GM19372 (cell line): ENCODE measurements around the gene PARP12.
"Not testable (repeated sequence)": the region's sequence is repeated elsewhere in the genome, so short reads cannot be mapped to it uniquely, and the experiment has no call there.

Source experiments
- ATAC-seq: cut with Tn5 transposase; IDR thresholded peaks from one replicate; pipeline ENCODE4 v1.9.1; 2021; ENCODE audit warnings: mild to moderate bottlenecking, low read depth, moderate library complexity; ENCODE audit not compliant: unreplicated experiment

The PARP12 gene, protein sequence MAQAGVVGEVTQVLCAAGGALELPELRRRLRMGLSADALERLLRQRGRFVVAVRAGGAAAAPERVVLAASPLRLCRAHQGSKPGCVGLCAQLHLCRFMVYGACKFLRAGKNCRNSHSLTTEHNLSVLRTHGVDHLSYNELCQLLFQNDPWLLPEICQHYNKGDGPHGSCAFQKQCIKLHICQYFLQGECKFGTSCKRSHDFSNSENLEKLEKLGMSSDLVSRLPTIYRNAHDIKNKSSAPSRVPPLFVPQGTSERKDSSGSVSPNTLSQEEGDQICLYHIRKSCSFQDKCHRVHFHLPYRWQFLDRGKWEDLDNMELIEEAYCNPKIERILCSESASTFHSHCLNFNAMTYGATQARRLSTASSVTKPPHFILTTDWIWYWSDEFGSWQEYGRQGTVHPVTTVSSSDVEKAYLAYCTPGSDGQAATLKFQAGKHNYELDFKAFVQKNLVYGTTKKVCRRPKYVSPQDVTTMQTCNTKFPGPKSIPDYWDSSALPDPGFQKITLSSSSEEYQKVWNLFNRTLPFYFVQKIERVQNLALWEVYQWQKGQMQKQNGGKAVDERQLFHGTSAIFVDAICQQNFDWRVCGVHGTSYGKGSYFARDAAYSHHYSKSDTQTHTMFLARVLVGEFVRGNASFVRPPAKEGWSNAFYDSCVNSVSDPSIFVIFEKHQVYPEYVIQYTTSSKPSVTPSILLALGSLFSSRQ

GRCh38 chr7:140062528-140063299, at the start of gene PARP12:
PARP12 (minus strand) TSS chr7:140062951; CDS start chr7:140062847, 104 bp downstream.
- ATAC-seq = peak; percentile 91

GRCh38 chr7:140108777-140109176, 46.0 kb upstream of the PARP12 start:
- not testable (repeated sequence) for ATAC-seq

GRCh38 chr7:140096459-140096858, 33.7 kb upstream of the PARP12 start:
- no peak for ATAC-seq

DNA sequence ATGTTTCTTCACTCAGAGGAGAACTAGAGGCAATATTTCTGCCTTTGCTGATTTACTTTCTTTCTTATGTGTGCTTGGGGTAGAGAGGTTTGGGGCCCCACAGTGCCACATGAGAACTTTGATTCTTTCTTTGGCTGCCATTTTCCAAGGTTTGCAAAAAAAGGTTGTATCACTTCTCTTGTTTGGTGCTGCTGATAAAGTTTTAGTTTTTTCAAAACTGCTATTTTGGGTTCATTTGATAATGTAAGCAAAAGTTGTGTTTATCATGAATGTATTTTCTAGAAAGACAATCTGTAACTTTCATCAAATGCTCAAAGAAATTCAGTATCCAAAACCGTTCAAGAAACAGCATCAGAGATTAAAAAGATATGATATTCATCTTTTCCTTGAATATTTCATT, 30.6 kb upstream of the PARP12 start:
- ATAC-seq = no peak

DNA sequence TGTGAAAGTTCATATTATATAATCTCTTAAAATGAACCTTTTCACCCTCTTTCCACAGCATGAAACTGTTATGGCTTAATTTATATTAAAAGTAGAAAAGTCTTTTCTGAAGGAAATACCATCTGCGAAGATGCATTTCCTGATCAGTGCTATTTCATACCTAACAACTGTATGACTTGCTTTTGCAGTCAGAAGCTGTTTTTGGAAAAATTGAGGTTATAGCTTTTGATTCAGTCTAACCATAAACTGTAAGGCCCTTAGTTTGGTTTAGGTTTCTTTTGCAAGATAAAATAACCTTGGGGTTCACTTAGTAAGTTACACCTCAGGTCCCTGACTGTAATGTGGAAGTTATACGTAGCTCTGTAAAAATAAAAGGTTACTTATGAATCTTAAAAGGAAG, 22.7 kb upstream of the PARP12 start:
- no peak for ATAC-seq

GRCh38 chr7:140084972-140085371, 22.2 kb upstream of the PARP12 start:
- ATAC-seq = peak; percentile 94

- no peak for ATAC-seq
Measured at GRCh38 chr7:140084142-140084655, 21.4 kb upstream of the PARP12 start.

GRCh38 chr7:140082770-140083169, 20.0 kb upstream of the PARP12 start:
- no peak for ATAC-seq

- no peak for ATAC-seq
Measured at GRCh38 chr7:140081774-140082425, 19.1 kb upstream of the PARP12 start.

DNA sequence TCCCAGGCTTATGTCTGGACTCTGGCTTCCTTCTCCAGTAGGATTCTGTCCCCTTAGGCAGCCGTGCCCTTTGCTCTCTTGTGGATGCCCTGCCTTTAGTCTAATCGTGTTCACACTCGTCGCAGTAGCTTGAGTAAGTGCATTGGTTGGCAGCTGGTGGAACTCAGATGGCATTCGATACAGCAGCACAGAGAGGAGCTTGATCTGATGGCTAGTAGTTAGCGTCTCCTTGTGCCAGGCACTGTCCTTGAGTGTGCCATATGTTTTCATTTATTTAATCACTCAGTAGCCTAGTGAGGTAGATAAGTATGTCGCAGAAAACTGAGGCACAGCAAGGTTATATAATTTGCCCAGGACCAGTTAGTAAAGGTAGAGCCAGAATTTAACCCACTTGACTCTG, 18.2 kb upstream of the PARP12 start:
- no peak for ATAC-seq

DNA sequence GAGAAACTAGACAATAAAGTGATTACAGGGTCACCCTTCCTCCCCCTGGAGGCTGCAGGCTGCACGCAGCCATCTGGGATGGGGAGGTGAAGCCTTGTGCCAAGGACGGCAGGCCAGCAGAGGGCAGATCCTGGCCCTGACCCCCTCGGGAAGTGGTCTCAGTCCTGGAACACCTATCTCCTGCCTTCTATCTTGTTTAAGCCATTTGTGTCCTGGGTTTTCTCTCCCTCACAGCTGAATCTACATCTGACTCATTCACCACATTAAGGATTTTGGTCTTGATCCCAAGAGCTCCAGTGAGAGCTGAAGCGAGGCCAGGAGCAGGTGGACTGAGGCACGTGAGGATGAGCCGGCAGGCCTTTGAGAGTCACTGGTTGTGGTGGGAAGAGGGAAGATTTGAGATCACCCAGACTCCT, 16.4 kb upstream of the PARP12 start:
- ATAC-seq = no peak

GRCh38 chr7:140078392-140078791, 15.6 kb upstream of the PARP12 start:
- no peak for ATAC-seq

DNA sequence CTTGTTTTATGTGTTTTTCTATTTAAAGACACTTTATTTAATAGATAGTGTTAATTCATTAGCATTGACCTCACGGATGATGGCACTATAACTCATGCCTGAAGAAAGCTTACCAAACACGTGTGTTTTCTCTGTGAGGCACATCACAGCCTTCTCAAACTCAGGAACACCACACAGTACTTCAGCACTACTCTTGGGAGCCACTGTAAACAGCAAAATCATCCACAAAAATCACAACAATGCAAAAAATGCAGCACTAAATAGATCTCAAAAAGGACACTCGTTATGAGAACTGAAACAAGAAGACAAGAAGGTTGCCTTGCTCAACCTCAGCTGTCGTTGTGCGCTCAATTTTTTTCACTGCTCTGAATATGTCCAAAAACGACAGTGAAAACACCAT, 12.0 kb upstream of the PARP12 start:
- ATAC-seq = no peak

DNA sequence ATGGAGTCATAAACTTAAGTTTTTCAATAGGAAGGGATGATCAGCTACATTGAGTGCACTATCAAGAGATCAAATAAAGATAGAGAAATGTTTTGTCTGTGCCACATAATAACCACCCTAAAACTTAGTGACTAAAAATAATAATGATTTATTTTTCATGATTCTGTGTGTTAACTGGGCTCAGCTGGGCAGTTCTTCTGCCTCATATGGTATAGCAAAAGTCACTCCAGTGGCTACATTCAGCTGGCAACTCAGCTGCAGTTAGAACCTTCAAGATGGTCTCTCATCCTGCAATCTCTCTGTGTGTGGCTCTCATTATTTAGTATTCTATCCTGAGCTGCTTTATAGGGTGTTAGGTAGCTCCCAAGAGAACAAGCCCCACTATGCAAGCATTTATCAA, 7.8 kb upstream of the PARP12 start:
- ATAC-seq = no peak

DNA sequence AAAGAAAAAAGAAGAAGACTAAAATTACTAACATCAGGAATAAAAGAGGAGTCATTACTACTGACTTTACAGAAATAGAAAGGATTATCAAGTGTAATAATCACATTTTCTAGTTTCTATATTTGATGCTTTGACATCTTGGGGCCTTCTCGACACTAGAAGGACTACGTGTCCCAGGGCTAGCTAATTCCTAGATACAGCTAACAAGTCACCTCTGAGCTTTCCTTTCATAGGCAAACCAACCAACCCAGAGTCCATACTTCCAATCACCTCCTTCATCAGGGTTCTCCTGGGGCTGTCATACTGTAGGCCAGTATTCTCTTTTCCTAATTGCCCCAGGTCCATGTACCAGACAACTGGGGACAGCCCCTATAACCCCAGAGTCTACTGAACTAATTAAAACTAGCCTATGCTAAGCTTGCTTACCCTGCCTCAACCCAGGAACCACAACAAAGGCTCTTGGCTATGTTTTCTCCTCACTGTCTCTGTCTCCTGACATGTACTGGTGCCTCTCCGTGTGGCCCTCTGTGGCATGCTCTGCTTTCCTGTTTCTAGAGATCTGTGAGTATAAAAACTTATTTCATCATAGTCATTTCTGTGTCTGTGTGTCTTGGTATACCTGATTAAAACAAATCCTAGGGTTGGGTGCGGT, 6.7 kb upstream of the PARP12 start:
- no peak for ATAC-seq

GRCh38 chr7:140068033-140068432, 5.3 kb upstream of the PARP12 start:
- no peak for ATAC-seq

DNA sequence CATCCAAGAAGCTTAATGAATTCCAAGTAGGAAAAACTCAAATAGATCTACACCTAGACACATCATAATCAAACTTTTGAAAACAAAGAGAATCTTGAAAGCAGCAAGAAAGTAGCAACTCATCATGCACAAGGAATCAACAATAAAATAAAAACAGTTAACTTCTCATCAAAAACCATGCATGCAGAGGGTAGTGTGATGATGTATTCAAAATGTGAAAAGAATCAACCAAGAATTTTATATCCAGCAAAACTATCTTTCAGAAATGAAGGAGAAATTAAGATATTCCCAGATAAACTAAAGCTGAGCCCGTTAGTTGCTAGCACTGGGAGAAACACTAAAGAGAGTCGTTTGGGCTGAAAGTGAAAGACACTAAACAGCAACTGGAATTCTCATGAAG, 4.3 kb upstream of the PARP12 start:
- ATAC-seq = no peak

- ATAC-seq = peak; percentile 9
Measured at GRCh38 chr7:140062118-140062527, 628 bp downstream of the PARP12 start.

- no peak for ATAC-seq
Measured at GRCh38 chr7:140061607-140061930, 1.2 kb downstream of the PARP12 start.
